Muscle of back (tissue), 11 donors: Measurements from ENCODE around the gene FILIP1. TPM values are rescaled to one million over a fixed set of nuclear protein-coding genes. Genes with fewer than 3 reads are reported as not detected.

Experiments used
- DNase-seq, 3 donors: peaks; one replicate each; pipeline versions ENCODE4 v3.0.0 to v3.0.0-alpha.2; 2013
- polyA plus RNA-seq, 10 donors: library from polyadenylated mRNA; unstranded; fragments of 120-200 nt; gene quantifications; one replicate each; pipeline ENCODE4 v1.2.1, GENCODE V29; 2013; ENCODE audit not compliant: insufficient read length in 10 of 10

Gene FILIP1
- polyA plus RNA-seq, 10 donors = 25.2 to 64.5 (median 47.6) TPM

- DNase-seq = peak; percentile 64 to 85 (median 68)
Observed at GRCh38 chr6:75381877-75382633, 111.5 kb downstream of the FILIP1 start.

DNA sequence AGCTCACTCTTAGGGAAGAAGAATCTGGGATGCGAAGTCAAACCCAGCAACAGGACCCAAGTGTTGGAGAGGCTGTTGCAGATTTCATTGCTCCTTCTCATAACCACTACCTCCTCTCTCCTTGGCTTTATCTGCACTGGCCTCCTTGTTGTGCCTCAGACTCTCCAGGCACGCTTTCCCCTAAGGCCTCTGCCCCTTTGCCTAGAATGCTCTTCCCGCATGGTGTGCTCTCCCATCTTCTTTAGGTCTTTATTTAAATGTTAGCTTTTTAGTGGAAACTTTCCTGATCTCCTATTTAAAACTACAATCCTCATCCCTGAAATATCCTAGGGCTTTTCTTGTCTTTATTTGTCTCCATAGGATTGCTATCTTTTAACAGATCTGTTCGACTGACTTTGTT, 114.1 kb downstream of the FILIP1 start:
- no peak for DNase-seq

DNA sequence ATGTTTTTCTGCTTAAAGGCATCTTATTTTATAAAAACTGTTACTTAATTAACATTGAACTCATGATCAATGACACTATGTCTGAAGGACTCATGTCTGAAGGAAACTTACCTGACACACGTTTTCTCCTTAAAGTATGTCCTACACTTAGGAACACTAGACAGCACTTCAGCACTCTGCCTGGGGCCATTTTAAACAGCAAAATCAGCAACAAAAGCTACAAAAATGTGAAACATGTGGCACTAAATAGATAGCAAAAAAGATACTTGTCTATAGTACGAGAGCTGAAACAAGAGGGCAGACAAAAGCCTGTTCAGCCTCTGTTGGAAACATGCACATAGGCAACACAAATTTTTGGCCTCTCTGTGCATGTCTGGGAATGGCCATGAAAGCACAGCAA, 115.5 kb downstream of the FILIP1 start:
- no peak for DNase-seq

DNA sequence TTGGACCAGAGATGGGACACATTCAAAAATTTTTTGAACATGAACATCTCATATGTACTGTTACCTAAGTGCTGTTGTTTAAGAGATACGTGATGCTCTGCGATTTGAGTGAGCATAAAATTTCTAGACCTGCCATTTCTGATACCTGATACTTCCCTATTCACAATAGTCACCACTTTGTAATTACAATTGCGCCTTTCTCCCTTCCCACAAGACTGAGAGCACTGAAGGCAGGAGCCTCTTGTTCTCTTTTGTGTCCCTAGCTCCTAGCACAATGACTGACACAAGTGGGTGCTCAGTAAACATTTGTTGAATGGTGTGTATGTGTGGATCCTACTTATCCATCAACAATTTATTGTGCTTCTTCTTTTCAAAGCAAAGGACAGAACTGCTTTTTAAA, 116.2 kb downstream of the FILIP1 start:
- no peak for DNase-seq

DNA sequence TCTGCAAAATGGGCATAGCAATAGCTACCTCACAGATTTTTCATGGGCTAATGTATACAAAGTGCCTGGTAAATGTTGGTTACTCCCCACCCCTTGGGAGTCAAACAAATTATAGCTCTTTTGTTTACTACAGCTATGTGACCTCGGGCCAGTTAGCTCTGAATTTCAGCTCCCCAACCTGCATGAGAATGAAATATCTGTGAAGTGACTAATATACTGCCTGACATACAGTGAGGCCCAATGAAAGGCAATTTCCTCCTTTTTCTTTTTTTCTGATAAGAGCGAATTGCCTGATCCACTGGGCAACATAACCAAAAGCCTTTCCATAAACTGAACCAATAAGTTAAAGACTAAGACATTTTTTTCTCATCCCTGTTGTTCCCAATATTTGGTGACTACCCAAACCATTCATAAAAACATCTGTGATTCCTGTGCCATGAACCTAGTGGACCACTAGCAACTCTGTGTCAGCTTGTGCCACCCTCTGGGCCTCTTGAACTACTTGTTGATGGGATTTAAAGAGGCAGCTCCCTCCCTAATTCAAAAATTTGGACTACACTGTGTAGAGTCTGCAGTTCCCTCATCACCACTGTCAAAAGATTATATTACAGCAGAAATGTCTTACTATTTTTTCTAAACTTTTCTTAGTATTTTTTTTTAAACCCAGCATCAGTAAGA, 117.1 kb downstream of the FILIP1 start:
- DNase-seq = no peak

GRCh38 chr6:75374961-75375400, 118.6 kb downstream of the FILIP1 start:
- DNase-seq = no peak

DNA sequence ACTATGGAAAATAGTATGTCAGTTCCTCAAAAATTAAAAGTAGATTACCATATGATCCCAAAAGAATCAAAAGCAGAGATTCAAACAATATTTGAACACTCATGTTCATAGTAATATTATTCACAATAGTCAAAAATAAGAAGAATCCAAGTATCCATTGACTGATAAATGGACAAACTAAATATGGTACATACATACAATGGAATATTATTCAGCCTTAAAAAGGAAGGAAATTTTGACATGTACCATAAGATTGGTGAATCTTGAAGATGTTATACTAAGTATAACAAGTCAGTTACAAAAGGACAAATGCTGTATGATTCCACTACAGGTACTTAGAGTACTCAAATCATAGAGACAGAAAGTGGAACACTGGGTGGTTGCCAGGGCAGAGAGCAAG, 120.7 kb downstream of the FILIP1 start:
- DNase-seq = no peak

GRCh38 chr6:75370011-75370410, 123.6 kb downstream of the FILIP1 start:
- no peak for DNase-seq

- peak in 2 of 3 donors; percentile 61 to 79 for DNase-seq
Observed at GRCh38 chr6:75368864-75369402, 124.7 kb downstream of the FILIP1 start.

DNA sequence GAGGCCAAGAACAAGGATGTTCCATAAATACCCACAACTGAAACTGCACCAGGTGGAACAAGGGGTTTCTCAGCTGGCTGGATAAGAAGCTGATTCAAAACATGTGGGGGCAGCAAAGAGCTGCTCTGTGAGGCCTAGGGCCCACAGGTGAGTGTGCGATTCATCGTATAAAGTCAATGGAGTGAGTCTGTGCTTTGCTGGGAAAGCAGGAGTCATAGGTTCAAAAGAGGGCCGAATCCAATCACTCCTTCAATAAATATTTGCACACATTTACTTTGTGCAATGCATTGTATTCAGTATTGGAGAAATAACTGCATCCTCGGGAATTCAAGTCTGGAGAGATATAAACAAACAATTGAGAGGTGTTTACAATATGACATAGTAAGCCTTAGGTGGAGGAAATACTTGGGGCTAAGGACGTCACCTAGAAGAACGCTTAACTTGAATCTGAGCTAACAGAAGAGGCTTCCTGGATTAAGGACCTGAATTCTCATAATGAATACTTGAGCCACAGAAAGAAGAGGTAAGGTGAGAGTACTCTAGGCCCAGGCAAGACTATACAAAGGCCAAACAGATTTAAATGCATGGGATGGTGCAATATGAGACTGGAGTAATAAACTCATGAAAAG, 125.3 kb downstream of the FILIP1 start:
- DNase-seq = peak in 1 of 3 donors; percentile 60

- DNase-seq = no peak
Observed at GRCh38 chr6:75363304-75363703, 130.3 kb downstream of the FILIP1 start.

GRCh38 chr6:75353644-75354043, 140.0 kb downstream of the FILIP1 start:
- DNase-seq = no peak

DNA sequence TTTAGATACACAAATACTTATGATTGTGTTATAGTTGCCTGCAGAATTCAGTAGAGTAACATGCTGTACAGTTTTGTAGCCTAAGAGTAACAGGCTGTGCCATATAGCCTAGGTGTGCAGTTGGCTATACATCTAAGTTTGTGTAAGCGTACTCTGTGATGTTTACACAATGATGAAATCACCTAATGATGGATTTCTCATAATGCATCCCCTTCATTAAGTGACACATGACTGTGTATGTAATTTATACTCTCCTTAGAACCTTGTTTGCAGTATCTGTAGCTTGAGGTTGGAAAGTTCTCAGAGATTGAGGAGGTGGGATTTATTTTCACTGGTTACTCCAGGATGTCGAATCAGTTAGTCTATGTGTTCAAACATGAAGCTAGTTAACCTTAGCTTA, 142.0 kb downstream of the FILIP1 start:
- no peak for DNase-seq

GRCh38 chr6:75350808-75351207, 142.8 kb downstream of the FILIP1 start:
- DNase-seq = no peak

DNA sequence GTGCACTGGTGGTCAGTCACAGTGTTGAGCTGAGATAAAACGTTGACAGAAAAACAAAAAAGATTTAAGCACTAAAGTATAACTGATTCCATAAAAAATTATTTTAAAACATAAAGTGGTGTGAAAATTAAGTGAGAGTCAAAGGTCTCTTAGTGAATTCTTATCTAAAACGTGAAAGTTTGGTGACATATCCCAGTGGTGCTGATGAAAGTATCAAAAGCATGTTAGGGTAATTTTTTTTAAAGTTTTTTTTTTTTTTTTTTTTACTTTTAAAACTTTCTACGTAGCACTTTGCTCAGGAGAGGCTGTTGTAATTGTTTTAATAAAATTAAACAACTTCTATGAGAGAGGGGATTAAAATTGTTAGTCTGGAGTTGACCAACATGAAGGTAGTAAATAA, 143.4 kb downstream of the FILIP1 start:
- no peak for DNase-seq

GRCh38 chr6:75349262-75349984, 144.2 kb downstream of the FILIP1 start:
- peak in 2 of 3 donors; percentile 71 to 87 for DNase-seq

GRCh38 chr6:75348882-75349261, 144.7 kb downstream of the FILIP1 start:
- no peak for DNase-seq

GRCh38 chr6:75347898-75348610, 145.5 kb downstream of the FILIP1 start:
- peak in 2 of 3 donors; percentile 62 to 82 for DNase-seq

DNA sequence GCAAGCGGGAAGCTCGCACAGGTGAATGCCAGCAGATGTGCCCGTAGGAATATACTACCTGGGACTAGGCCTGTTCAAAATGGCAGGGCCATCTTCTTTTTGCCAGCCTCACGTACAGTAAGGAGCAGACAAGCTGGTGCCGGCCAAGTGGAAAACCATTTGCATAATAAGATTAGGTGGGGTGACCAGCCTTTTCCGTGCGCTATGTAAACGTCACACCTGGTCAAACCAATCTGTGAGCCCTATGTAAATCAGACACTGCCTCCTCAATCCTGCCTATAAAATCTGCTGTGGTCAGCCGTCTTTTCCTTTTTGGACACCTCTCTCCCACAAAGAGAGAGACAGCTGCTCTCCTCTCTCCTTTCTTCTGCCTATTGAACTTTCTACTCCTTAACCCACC, 148.2 kb downstream of the FILIP1 start:
- DNase-seq = no peak

DNA sequence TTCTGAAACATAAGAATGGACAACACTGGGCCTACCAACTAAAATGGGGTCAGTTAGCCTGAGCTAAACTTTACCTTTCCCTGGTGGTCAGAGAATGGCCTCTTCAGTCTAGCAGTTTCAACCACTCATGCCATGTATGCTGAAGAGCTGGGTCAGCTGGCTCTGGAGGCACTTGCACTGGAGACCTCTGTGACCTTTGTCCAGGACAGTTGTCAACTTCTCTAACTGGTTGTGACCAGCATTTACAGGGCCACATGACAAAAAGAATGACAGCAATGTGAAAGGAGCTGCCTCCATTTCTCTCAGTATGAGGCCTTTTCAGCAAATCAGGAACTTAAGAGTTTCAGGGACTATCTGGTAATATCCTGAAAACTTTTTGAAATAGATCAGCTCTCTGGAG, 149.1 kb downstream of the FILIP1 start:
- DNase-seq = no peak

GRCh38 chr6:75344021-75344420, 149.6 kb downstream of the FILIP1 start:
- no peak for DNase-seq
